GM12878 (cell line): ENCODE data around the gene NAV2. TPM values are rescaled to one million over a fixed set of nuclear protein-coding genes. Genes with fewer than 3 reads are reported as not detected.

Experiments
- ATAC-seq: fragments of 200-7000 bp; cut with Tn5 transposase; 3 replicates; pipeline ENCODE4 v1.9.1; 2020; ENCODE audit warnings: mild to moderate bottlenecking, moderate library complexity
- BruUV-seq: library from RNA; stranded (reverse); fragments of 400-500 nt; replicated peaks from 2 replicates; lab custom pipeline; 2021; lab: Mats Ljungman, UMichigan
- CTCF ChIA-PET: fragments of 300-600 bp; sonication (Branson Sonifier 250); formaldehyde crosslinking; extraction: SDS; loops from one replicate; lab custom pipeline; 2021; ENCODE audit warnings: inconsistent platforms; lab: Yijun Ruan, JAX
- POLR2A ChIA-PET: fragments of 350-600 bp; formaldehyde crosslinking; extraction: SDS; loops from one replicate; lab custom pipeline; 2021; ENCODE audit warnings: inconsistent platforms; lab: Charles Lee
- RAD21 ChIA-PET: fragments of 300-600 bp; sonication (Branson Sonifier 250); formaldehyde crosslinking; loops from one replicate; lab custom pipeline; 2023; ENCODE audit warnings: antibody characterized with exemption; ENCODE audit not compliant: unreplicated experiment; lab: Charles Lee
- SMC1A ChIA-PET: fragments of 300-600 bp; sonication (Branson Sonifier 250); formaldehyde crosslinking; loops from one replicate; lab custom pipeline; 2023; ENCODE audit not compliant: unreplicated experiment, uncharacterized antibody; lab: Charles Lee
- DNase-seq: peaks from one replicate; pipeline ENCODE4 v3.0.0-alpha.2; 2011; ENCODE audit warnings: low read depth, low spot score
- FAIRE-seq: peaks from 3 replicates; lab custom pipeline; 2011; peaks lifted over from hg19 to GRCh38; lab: Jason Lieb, UNC
- H2AFZ ChIP-seq: 2 replicates; pipeline ENCODE4 v1.6.0; 2011; ENCODE audit warnings: low read depth, low read length, control low read depth; ENCODE audit not compliant: control insufficient read depth
- H3K27ac ChIP-seq: 2 replicates; pipeline ENCODE4 v1.5.1; 2011; ENCODE audit warnings: control low read depth; ENCODE audit not compliant: control insufficient read depth, insufficient read depth
- H3K27me3 ChIP-seq, 2 experiments: replicated peaks in 1 of 2; 2 replicates each; pipeline versions ENCODE4 v1.6.0 to v1.6.1; 2011; ENCODE audit warnings: low read length in 1 of 2; ENCODE audit not compliant: control insufficient read depth in 2 of 2, insufficient read depth in 2 of 2
- H3K36me3 ChIP-seq, 2 experiments: 2 replicates each; pipeline ENCODE4 v1.5.1; 2011; ENCODE audit warnings: low read length in 1 of 2; ENCODE audit not compliant: control insufficient read depth in 2 of 2, insufficient read depth in 2 of 2
- H3K4me1 ChIP-seq: 2 replicates; pipeline ENCODE4 v1.6.1; 2011; ENCODE audit warnings: mild to moderate bottlenecking, low read length, moderate library complexity, mixed read lengths; ENCODE audit not compliant: control insufficient read depth, insufficient read depth
- H3K4me2 ChIP-seq: 2 replicates; pipeline ENCODE4 v1.6.0; 2011; ENCODE audit warnings: control low read depth; ENCODE audit not compliant: control insufficient read depth, insufficient read depth
- H3K4me3 ChIP-seq: fragments of 200-600 bp; sonication (generic); 2 replicates; pipeline ENCODE4 v1.5.1; 2016
- H3K79me2 ChIP-seq: 2 replicates; pipeline ENCODE4 v1.6.0; 2011; ENCODE audit warnings: low read length; ENCODE audit not compliant: control insufficient read depth, insufficient read depth
- H3K9ac ChIP-seq: 2 replicates; pipeline ENCODE4 v1.8.0; 2011; ENCODE audit warnings: low read length, control low read depth, mixed read lengths; ENCODE audit not compliant: control insufficient read depth, insufficient read depth
- H3K9me3 ChIP-seq: replicated peaks from 3 replicates; pipeline ENCODE4 v1.5.1; 2011; ENCODE audit warnings: mild to moderate bottlenecking, low read length; ENCODE audit not compliant: control insufficient read depth, insufficient read depth
- H4K20me1 ChIP-seq: 2 replicates; pipeline ENCODE4 v1.6.0; 2011; ENCODE audit not compliant: control insufficient read depth, insufficient read depth
- BHLHE40 ChIP-seq, 2 experiments: fragments of 450-650 bp in 1 of 2; IDR thresholded peaks; 2 replicates each; pipeline ENCODE4 v1.6.1; 2011 to 2017; ENCODE audit warnings: low read depth in 2 of 2, borderline replicate concordance in 1 of 2, improper control_type of control experiment in 1 of 2, low read length in 1 of 2, mild to moderate bottlenecking in 1 of 2
- CBFB ChIP-seq: IDR thresholded peaks from 2 replicates; pipeline ENCODE4 v1.6.1; 2016; ENCODE audit warnings: antibody characterized with exemption, low read depth
- HDAC2 ChIP-seq: fragments of 200-600 bp; sonication (generic); IDR thresholded peaks from 2 replicates; pipeline ENCODE4 v1.6.1; 2017
- JUNB ChIP-seq: IDR thresholded peaks from 2 replicates; pipeline ENCODE4 v1.6.1; 2016; ENCODE audit warnings: antibody characterized with exemption, mild to moderate bottlenecking
- MYC ChIP-seq: IDR thresholded peaks from 2 replicates; pipeline ENCODE4 v1.6.1; 2011; ENCODE audit warnings: mild to moderate bottlenecking, low read length, moderate library complexity, inconsistent platforms; ENCODE audit not compliant: insufficient read depth, insufficient replicate concordance, insufficient read length, severe bottlenecking
- POLR2AphosphoS5 ChIP-seq: IDR thresholded peaks from 2 replicates; pipeline ENCODE4 v1.6.1; 2011; ENCODE audit warnings: mild to moderate bottlenecking, low read length, inconsistent platforms
- RAD51 ChIP-seq: fragments of 450-650 bp; IDR thresholded peaks from 2 replicates; pipeline ENCODE4 v1.6.1; 2016; ENCODE audit warnings: moderate library complexity, mild to moderate bottlenecking, inconsistent platforms
- SIX5 ChIP-seq: IDR thresholded peaks from 2 replicates; pipeline ENCODE4 v1.6.1; 2011; ENCODE audit warnings: mild to moderate bottlenecking, low read depth, low read length, moderate library complexity; ENCODE audit not compliant: severe bottlenecking
- WGBS: methylation state at CpG from one replicate; pipeline ENCODE4 v1.1.6; 2016; ENCODE audit warnings: low lambda C conversion rate; ENCODE audit not compliant: insufficient replicate concordance, insufficient coverage; ENCODE audit errors: missing lambda C conversion rate; 5-methylcytosine and 5-hydroxymethylcytosine counted together
- in situ Hi-C: fragments of 300-500 bp; cut with MboI; formaldehyde crosslinking; loops from 9 replicates; pipeline ENCODE4 v1.14.3; 2018; ENCODE audit warnings: mixed read lengths
- intact Hi-C: fragments of 100-400 bp; cut with micrococcal nuclease; formaldehyde crosslinking; loops from one replicate; pipeline ENCODE4 v1.14.2; 2022; ENCODE audit not compliant: unreplicated experiment
- polyA plus RNA-seq, 11 experiments: library from polyadenylated mRNA; depleted of rRNA in 4 of 11; unstranded in 6 of 11; stranded (reverse) in 5 of 11; fragments of >200 nt; fragmentation: Nextera tagmentation in 4 of 11; fragmentation: Illumina TruSeq in 1 of 11; extraction: Ambion mirVana in 4 of 11; extraction: Trizol in 1 of 11; gene quantifications; 1 replicate in 1 of 11; 2 replicates in 10 of 11; pipeline versions ENCODE4 v1.2.1 to v1.2.3, GENCODE V29; 2011 to 2016; ENCODE audit warnings: inconsistent platforms in 2 of 11, missing spikeins in 2 of 11, low read depth in 1 of 11
- total RNA-seq, 4 experiments: library from RNA; depleted of rRNA in 3 of 4; stranded (reverse); fragments of >200 nt in 3 of 4; fragmentation: Illumina TruSeq in 1 of 4; extraction: Trizol in 1 of 4; gene quantifications; 2 replicates each; pipeline versions ENCODE4 v1.2.1 to v1.2.3, GENCODE V29; 2013 to 2021
- TF ChIP-seq, protein P1 (sequence below): IDR thresholded peaks from 2 replicates; pipeline ENCODE4 v1.6.1; 2011; ENCODE audit warnings: borderline replicate concordance, low read depth, mild to moderate bottlenecking, moderate library complexity, low read length; ENCODE audit not compliant: insufficient read depth, poor library complexity, severe bottlenecking
- TF ChIP-seq, protein P2 (sequence below): fragments of 450-650 bp; IDR thresholded peaks from 2 replicates; pipeline ENCODE4 v1.6.1; 2014; ENCODE audit warnings: mild to moderate bottlenecking
- TF ChIP-seq, protein P3 (sequence below): IDR thresholded peaks from 2 replicates; pipeline ENCODE4 v1.6.1; 2012; ENCODE audit warnings: mild to moderate bottlenecking, low read depth, low read length
- TF ChIP-seq, protein P4 (sequence below): fragments of 450-650 bp; formaldehyde crosslinking; IDR thresholded peaks from 2 replicates; pipeline ENCODE4 v1.4.0; 2022; ENCODE audit warnings: mild to moderate bottlenecking, moderate library complexity
- TF ChIP-seq, protein P5 (sequence below): fragments of 450-650 bp; conservative IDR thresholded peaks from 2 replicates; pipeline ENCODE4 v1.6.1; 2017; ENCODE audit warnings: mild to moderate bottlenecking, moderate library complexity

NAV2 gene
- total and polyA plus RNA-seq, 10 of the 15 experiments (the other 5 are each of a cell fraction or from before 2014, with no cell fraction given): 0.35 to 6.1 (median 1.1) TPM

DNA sequence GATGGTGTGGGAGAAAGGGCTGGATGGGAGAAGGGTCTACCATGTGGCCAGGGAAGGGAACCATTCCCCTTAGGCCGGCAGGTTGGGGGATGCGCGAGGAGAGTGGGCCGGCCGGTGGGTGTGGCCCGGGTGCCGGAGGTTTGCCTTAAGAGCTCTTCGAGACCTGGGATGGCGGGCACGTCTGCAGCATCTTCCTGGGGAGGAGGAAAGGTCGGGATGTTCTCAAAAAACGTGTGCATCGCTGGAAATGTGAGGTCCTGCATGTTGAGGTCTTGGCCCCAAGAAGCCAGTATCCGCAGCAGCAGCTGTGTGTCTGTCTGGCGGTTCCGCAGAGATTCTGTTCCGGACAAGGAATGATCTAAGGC lies 1.4 kb downstream of the NAV2 start:
- in situ Hi-C loops (no loop called here), intact Hi-C loops (no loop called here)
- no peak overlapping the region for H3K9ac ChIP-seq
- DNase-seq (no peak), FAIRE-seq (no peak), ATAC-seq (no peak)
- peaks cover 13% of the 10 kb centered on the region for H3K4me1 ChIP-seq
- H3K36me3 ChIP-seq: no peaks in the 10 kb centered on the region
- H3K27me3 ChIP-seq: peaks cover 14 to 40% of the 10 kb centered on the region in 2 experiments
- ChIA-PET POLR2A (no interaction called here), CTCF (no interaction called here), SMC1A (no interaction called here), RAD21 (no interaction called here)
- no peaks in the 10 kb centered on the region for H3K79me2 ChIP-seq
- no peak overlapping the region for H2AFZ ChIP-seq
- H3K27ac ChIP-seq: no peak overlapping the region
- no peak overlapping the region for H3K4me3 ChIP-seq
- WGBS: 37% methylated on average over 17 of the region's 17 CpGs
- H3K4me2 ChIP-seq: no peak overlapping the region
- no TSS peak for BruUV-seq
- H3K9me3 ChIP-seq: no peaks in the 10 kb centered on the region
- H4K20me1 ChIP-seq: no peaks in the 10 kb centered on the region
- TF ChIP-seq HDAC2 (no peak), SIX5 (no peak), POLR2AphosphoS5 (no peak), MYC (no peak), CBFB (no peak), JUNB (no peak), BHLHE40 (IDR thresholded peaks at IDR 0.05; ENCODE audit: borderline replicate concordance in 1 of 2, low read depth in 2 of 2, low read length in 1 of 2) (no peak), RAD51 (no peak)
- TF ChIP-seq, protein P1, sequence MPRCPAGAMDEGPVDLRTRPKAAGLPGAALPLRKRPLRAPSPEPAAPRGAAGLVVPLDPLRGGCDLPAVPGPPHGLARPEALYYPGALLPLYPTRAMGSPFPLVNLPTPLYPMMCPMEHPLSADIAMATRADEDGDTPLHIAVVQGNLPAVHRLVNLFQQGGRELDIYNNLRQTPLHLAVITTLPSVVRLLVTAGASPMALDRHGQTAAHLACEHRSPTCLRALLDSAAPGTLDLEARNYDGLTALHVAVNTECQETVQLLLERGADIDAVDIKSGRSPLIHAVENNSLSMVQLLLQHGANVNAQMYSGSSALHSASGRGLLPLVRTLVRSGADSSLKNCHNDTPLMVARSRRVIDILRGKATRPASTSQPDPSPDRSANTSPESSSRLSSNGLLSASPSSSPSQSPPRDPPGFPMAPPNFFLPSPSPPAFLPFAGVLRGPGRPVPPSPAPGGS: no peak
- TF ChIP-seq, protein P2, sequence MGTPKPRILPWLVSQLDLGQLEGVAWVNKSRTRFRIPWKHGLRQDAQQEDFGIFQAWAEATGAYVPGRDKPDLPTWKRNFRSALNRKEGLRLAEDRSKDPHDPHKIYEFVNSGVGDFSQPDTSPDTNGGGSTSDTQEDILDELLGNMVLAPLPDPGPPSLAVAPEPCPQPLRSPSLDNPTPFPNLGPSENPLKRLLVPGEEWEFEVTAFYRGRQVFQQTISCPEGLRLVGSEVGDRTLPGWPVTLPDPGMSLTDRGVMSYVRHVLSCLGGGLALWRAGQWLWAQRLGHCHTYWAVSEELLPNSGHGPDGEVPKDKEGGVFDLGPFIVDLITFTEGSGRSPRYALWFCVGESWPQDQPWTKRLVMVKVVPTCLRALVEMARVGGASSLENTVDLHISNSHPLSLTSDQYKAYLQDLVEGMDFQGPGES: no peak
- TF ChIP-seq, protein P3, sequence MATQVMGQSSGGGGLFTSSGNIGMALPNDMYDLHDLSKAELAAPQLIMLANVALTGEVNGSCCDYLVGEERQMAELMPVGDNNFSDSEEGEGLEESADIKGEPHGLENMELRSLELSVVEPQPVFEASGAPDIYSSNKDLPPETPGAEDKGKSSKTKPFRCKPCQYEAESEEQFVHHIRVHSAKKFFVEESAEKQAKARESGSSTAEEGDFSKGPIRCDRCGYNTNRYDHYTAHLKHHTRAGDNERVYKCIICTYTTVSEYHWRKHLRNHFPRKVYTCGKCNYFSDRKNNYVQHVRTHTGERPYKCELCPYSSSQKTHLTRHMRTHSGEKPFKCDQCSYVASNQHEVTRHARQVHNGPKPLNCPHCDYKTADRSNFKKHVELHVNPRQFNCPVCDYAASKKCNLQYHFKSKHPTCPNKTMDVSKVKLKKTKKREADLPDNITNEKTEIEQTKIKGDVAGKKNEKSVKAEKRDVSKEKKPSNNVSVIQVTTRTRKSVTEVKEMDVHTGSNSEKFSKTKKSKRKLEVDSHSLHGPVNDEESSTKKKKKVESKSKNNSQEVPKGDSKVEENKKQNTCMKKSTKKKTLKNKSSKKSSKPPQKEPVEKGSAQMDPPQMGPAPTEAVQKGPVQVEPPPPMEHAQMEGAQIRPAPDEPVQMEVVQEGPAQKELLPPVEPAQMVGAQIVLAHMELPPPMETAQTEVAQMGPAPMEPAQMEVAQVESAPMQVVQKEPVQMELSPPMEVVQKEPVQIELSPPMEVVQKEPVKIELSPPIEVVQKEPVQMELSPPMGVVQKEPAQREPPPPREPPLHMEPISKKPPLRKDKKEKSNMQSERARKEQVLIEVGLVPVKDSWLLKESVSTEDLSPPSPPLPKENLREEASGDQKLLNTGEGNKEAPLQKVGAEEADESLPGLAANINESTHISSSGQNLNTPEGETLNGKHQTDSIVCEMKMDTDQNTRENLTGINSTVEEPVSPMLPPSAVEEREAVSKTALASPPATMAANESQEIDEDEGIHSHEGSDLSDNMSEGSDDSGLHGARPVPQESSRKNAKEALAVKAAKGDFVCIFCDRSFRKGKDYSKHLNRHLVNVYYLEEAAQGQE: no peak
- TF ChIP-seq, protein P4, sequence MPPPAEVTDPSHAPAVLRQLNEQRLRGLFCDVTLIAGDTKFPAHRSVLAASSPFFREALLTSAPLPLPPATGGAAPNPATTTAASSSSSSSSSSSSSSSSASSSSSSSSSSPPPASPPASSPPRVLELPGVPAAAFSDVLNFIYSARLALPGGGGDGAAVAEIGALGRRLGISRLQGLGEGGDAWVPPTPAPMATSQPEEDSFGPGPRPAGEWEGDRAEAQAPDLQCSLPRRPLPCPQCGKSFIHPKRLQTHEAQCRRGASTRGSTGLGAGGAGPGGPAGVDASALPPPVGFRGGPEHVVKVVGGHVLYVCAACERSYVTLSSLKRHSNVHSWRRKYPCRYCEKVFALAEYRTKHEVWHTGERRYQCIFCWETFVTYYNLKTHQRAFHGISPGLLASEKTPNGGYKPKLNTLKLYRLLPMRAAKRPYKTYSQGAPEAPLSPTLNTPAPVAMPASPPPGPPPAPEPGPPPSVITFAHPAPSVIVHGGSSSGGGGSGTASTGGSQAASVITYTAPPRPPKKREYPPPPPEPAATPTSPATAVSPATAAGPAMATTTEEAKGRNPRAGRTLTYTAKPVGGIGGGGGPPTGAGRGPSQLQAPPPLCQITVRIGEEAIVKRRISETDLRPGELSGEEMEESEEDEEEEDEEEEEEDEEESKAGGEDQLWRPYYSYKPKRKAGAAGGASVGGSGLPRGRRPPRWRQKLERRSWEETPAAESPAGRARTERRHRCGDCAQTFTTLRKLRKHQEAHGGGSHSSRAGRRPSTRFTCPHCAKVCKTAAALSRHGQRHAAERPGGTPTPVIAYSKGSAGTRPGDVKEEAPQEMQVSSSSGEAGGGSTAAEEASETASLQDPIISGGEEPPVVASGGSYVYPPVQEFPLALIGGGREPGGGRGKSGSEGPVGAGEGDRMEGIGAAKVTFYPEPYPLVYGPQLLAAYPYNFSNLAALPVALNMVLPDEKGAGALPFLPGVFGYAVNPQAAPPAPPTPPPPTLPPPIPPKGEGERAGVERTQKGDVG (CRISPR knock-in tag): no peak
- TF ChIP-seq, protein P5, sequence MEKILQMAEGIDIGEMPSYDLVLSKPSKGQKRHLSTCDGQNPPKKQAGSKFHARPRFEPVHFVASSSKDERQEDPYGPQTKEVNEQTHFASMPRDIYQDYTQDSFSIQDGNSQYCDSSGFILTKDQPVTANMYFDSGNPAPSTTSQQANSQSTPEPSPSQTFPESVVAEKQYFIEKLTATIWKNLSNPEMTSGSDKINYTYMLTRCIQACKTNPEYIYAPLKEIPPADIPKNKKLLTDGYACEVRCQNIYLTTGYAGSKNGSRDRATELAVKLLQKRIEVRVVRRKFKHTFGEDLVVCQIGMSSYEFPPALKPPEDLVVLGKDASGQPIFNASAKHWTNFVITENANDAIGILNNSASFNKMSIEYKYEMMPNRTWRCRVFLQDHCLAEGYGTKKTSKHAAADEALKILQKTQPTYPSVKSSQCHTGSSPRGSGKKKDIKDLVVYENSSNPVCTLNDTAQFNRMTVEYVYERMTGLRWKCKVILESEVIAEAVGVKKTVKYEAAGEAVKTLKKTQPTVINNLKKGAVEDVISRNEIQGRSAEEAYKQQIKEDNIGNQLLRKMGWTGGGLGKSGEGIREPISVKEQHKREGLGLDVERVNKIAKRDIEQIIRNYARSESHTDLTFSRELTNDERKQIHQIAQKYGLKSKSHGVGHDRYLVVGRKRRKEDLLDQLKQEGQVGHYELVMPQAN: no peak
